Testis (tissue), 2 donors: ENCODE results near the gene SPATA3.

ENCODE experiments used
- CTCF ChIP-seq, 3 experiments: fragments of 450-650 bp in 2 of 3; fragments of 200-600 bp in 1 of 3; sonication (generic) in 1 of 3; IDR thresholded peaks; one replicate each; pipeline ENCODE4 v1.5.1; 2016 to 2019; ENCODE audit warnings: antibody characterized with exemption in 3 of 3, mild to moderate bottlenecking in 2 of 3, moderate library complexity in 1 of 3
- POLR2A ChIP-seq: fragments of 450-650 bp; IDR thresholded peaks from one replicate; pipeline ENCODE4 v1.6.1; 2017; ENCODE audit warnings: antibody characterized with exemption, mild to moderate bottlenecking, moderate library complexity

DNA sequence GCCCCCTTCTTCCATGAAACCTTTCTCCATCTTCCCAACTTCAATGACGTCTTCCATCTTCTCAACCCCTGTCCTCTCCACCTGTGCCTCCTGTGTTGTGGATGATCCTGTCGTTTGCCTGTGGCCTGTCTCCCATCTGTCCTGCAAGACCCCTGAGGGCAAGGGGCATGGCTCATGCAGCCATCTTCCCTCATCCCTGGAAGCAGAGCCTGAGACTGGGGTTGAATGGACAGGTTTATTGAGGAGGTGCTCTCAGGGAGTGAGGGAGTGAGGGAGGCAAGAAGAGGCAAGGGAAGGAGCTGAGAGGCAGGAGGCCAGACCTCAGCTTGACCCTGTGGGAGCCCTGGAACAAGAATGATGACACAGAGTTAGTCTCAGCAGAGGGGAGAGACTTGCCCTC lies 7.3 kb downstream of the SPATA3 start:
- TF ChIP-seq POLR2A: no peak
- no peak for TF ChIP-seq CTCF (IDR thresholded peaks at IDR 0.05)
